CD4-positive, alpha-beta T cell treated with Interleukin-4 for 4 hours (primary cell): Measurements from ENCODE around the gene NCAM2.
"Not testable (repeated sequence)": the region's sequence is repeated elsewhere in the genome, so short reads cannot be mapped to it uniquely, and the experiment has no call there.

Experiments used
- DNase-seq: peaks from one replicate; pipeline ENCODE4 v3.0.0-alpha.2; 2020

NCAM2 gene

GRCh38 chr21:21345872-21346271 is 347.7 kb downstream of the NCAM2 start:
- DNase-seq, result no peak

DNA sequence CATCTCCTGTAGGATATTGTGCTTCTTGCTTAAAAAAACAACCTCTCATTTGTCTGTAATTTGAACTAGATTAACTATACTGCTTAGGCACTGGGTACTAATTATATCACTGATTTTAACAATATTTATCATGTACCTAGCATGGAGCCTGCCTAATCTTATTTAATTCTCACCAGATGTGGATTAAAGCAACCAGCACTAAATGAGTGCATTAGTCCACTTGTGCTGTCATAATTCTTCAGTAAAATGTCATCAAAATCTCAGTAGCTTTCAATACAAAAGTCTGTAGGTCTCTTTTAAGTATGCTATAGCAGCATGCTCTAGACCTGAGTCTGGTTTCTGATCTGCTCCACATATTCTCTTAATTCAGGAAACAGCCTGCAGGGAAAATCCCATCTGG is 368.1 kb downstream of the NCAM2 start:
- DNase-seq, result no peak

- DNase-seq, result no peak
Observed at GRCh38 chr21:21367583-21367982, 369.4 kb downstream of the NCAM2 start.

GRCh38 chr21:21373969-21374368 is 375.8 kb downstream of the NCAM2 start:
- no peak for DNase-seq

- DNase-seq, result no peak
Observed at GRCh38 chr21:21383126-21383525, 384.9 kb downstream of the NCAM2 start.

DNA sequence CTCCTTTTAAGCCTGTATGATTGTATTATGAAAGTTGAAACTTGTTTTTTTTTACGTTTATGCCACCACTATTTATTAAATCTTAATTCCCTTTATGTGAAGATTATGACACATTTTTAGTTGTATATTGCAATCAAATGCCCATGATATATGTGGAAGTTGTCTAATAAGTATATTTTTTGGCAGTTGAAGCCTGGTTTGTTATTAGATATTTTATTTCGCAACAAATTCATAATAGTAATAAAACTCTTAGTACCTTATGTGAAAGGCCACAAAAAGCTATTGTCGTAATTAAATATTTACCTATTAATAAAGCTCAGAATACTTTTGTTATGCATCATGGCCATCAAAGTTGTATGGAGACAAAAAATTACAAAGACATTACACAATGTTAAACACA is 386.8 kb downstream of the NCAM2 start:
- no peak for DNase-seq

DNA sequence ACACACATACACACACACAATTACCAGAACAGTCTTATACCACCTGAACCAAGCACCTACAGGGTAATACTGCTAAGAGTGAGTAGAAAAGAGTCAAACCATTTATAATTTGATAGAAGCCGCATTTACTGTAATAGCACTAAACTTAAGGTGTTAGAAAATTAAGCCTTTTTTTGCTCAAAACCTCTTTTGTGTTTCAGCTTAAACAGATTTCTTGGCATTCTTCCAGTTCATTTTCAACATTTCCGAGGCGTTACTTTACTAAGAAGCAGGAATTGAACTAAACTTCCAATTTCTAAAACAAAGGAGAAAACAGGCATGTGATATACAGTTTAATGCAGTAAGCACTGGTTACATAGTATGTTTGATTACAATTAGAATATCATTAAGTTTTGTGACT is 387.2 kb downstream of the NCAM2 start:
- DNase-seq, result no peak

- no peak for DNase-seq
Observed at GRCh38 chr21:21387916-21388315, 389.7 kb downstream of the NCAM2 start.

- no peak for DNase-seq
Observed at GRCh38 chr21:21394064-21394463, 395.9 kb downstream of the NCAM2 start.

DNA sequence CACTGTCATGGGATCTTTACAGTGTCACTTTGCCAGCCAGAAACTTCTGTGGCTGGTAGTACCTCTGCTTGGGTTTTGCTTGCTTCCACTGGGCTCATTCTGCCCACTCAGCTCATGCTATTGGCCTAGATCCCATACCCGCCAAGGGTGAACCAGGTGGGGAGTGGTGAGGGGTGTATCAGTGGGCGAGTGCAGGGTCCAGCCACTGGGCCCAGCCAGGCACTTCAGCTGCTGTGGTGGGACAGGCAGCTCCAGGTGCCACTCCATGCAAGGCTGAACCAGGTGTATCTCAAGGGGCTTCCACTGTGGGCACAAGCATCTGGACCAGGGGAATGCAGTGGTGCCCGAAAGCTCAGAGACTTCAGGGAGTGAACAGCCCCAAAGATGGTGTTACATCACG is 398.2 kb downstream of the NCAM2 start:
- DNase-seq, result no peak

DNA sequence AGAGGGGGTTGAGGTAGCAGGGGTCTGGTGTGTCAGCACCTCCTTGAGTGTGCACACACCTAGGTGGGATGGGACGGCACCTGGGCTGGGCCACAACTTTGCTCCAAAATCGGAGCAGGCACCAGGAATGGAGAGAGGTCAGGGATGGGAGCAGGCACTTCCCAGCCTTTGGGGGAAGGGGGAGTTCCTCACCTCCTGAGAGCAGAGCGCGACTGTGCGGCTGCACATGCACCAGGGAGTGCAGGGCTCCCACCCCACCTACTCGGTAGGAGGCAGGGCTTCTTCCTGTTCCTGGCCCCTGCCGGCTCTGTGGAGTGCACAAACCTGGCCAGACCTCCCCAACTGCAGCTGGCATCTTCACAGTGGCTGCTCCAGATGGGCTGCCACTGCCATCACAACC is 399.3 kb downstream of the NCAM2 start:
- no peak for DNase-seq

- DNase-seq, result no peak
Observed at GRCh38 chr21:21401444-21401843, 403.2 kb downstream of the NCAM2 start.

GRCh38 chr21:21402187-21402586 is 404.0 kb downstream of the NCAM2 start:
- DNase-seq, result not testable (repeated sequence)

GRCh38 chr21:21404261-21404660 is 406.1 kb downstream of the NCAM2 start:
- not testable (repeated sequence) for DNase-seq

DNA sequence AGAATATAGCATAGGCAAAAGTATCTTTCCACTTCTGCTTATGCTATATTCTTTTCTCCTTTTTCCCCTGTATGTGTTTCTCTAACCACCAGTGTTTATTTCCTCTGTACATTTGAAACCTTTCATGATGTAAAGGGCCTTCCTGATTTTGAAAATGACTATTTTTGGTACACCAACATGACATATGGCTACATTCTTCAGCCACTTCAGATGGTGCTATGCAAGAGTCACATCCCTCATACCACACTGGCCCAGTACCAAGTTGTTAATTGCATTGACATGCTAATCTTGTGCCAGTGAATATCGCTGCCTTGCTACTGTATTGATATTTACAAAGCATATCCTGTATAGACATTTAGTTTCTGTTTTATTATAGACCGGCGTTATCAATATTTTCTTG is 408.7 kb downstream of the NCAM2 start:
- no peak for DNase-seq

GRCh38 chr21:21412096-21412495 is 413.9 kb downstream of the NCAM2 start:
- DNase-seq, result no peak

DNA sequence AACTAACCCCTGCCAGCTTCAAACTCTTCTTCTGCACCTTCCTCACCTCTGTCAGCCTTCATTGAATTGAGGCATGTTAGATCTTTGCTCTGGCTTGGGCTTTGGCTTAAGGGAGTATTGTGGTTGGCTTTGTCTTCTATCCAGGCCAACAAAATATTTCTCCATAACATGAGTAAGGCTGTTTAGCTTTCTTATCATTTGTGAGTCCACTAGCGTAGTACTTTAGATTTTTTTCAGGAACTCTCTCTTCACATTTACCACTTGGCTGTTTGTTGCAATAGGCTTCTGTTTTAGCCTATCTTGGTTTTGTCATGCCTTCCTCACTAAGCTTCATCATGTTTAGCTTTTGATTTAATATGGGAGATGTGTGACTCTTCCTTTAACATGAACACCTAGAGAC is 417.5 kb downstream of the NCAM2 start:
- no peak for DNase-seq

DNA sequence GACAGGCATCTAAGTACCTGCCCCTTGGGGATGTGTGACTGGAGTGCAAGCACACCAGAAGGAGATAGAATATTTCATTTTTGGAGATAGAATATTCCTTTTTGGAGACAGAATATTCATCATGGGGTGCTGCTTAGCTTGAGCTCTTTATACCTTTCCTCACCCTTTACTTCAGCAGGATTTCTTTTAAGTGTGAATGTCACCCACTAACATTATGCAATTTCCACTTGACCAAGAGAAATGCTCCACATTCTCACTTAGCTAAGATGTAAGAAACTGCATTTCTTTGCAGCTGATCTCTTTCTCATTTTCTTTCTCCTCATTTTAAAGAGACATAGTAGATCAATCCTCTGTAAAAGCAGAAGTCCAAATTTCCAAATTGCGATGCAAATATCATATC is 436.7 kb downstream of the NCAM2 start:
- no peak for DNase-seq

DNA sequence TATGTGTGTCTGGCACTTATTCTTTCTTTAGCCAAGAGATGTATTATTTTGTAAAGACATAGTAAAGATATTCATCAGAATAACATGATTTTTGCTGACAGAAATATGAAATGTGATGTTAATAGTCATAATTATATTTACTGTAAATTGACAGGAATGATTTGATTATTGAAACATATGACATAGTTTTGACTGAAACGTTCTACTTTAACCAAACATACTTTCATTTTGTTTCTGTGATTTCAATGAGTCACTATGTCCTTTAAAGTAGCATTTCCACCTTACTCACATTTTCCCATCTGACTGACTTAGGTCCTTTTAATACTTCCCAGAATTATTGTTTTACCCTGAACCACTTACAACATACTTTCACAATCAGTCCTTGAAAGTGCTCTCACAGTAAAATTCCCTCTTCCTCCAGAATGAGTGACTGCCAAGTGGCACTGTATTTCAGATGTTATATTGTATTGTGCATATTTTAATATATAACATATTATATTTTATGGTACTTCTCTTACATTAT is 437.9 kb downstream of the NCAM2 start:
- no peak for DNase-seq

GRCh38 chr21:21439761-21440160 is 441.6 kb downstream of the NCAM2 start:
- DNase-seq, result no peak

DNA sequence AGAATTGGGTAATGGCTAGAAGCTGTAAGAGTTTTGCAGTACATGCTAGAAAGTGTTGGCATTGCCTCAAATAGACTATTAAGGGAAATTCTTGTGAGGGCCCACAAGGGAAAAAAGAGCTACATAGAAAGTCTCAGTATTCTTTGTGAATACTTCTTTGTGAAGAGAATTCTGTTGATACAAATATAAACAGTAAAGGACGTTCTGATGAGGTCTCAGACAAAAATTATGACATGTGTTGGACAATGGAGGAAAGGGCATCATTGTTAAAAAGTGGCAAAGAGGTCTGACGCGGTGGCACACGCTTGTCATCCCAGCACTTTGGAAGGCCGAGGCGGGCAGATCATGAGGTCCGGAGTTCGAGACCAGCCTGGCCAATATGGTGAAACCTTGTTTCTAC is 458.9 kb downstream of the NCAM2 start:
- no peak for DNase-seq

- no peak for DNase-seq
Observed at GRCh38 chr21:21458124-21458631, 460.0 kb downstream of the NCAM2 start.

- no peak for DNase-seq
Observed at GRCh38 chr21:21460979-21461378, 462.8 kb downstream of the NCAM2 start.

DNA sequence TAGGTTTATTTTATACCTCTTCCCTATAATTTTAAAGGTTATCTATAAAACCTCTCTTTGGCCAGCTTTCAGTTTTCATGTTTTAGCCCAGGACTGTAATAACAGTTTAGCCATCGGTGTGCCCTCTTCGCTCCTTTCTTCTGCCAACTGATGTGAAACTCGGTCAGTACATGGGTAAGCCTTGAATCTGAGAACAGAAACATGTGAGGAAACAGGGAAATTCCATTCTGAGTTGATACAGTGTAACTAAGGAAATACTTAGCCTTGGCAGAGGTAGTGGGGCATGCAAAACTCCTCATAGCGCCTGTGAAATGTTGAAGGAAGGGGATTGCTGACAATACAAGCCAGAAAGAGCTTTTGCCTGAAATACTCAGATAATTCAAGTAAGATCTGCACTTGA is 465.2 kb downstream of the NCAM2 start:
- DNase-seq, result no peak

- no peak for DNase-seq
Observed at GRCh38 chr21:21464684-21465083, 466.5 kb downstream of the NCAM2 start.

DNA sequence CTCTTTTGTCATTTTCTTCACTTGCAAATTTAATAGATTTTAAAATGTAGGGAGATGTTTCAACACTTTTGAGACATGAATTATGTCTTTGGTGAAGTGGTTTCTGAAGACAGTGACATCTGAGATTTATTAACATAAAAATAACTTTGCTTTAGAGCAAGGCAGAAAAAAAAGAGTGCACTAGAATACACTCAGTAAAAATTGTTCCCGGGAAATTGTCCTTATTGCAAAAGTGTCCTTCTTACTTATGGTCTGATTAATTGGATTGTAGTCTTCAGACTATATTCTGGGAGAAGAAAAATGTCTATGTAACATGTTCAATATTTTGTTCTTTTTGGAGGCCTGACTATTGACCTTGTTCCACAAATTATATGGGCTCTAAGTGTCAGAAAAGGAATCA is 468.5 kb downstream of the NCAM2 start:
- DNase-seq, result no peak
